ENCODE measurements around the gene CALN1.

CALN1 gene

DNA sequence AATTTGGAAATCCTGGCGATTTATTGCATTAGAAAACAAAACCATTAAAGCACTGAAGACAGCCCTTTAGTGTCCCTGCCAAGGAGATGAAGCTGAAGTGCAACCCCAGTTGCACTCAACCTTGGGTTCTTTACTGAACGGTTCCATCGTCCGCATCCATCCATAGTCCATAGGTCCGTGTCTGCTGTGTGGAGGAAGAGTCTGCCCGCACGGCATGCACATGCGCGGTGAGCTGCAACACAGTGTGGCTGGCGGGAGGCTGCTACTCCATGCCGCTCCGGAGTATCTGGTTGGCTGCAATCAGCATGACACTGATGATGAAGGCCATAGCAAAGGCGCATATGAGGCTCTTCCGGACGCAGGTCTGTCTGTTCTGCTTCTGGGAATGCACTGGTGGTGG lies 624.6 kb downstream of the CALN1 start:
- no peak for DNase-seq (ENCODE audit: low read depth)

DNA sequence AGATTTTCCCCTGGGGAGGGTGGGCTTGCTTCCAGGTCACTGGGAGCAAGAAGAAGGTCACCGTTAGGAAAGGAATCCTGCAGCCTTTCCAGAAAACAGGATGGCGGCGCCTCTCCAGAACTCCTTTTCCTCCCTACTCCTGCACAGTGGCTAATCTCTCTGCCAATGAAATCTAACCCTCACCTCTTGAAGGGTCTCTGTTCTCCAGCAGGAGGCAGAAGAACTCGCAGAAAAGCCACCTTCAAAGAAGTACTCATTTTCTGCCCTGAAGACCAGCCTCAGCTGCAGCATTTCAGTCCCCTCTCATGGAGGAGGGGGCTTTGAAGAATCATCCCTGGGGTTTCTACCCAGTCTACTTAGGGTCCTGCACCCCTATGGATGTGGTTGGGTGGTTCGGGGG lies 626.9 kb downstream of the CALN1 start:
- no peak for DNase-seq (ENCODE audit: low read depth)

DNA sequence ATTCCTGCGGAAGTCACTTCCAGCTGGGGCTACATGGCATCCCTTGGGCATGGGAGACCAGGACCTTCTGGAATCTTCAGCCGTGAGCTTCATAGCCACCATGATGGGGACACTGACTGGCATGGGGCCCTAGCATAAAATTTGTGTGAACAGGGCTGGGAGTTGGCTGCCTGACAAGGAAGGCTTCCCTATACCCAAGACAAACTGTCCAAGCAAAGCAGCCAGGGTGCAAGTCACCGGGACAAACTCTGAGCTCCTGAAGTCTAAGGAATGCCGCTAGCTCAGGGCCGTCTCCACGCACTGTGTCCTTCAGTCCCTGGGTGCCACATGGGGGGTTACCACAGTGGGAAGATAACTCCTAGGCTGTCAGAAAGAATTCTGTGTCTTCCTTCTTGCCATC lies 627.4 kb downstream of the CALN1 start:
- DNase-seq (ENCODE audit: low read depth): no peak

DNA sequence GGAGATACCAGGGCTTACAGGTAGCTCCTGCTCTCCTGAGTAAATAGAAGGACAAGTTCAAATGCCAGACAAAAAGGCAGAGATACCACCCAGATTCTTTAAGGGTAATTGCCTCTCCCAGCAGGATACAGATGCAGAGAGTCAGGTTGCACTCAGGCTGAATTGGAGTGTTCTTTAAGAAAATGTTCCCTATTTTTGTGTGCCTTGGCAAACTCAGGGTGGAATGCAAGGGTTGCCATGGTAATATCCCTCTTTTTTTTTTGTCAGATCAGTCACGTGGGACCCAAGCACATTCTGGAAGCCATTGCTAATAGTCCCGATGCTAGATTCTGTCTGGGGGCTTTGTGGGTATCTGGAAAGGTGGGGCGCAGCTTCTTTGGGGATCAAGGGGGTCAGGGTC lies 628.0 kb downstream of the CALN1 start:
- DNase-seq (ENCODE audit: low read depth): no peak

DNA sequence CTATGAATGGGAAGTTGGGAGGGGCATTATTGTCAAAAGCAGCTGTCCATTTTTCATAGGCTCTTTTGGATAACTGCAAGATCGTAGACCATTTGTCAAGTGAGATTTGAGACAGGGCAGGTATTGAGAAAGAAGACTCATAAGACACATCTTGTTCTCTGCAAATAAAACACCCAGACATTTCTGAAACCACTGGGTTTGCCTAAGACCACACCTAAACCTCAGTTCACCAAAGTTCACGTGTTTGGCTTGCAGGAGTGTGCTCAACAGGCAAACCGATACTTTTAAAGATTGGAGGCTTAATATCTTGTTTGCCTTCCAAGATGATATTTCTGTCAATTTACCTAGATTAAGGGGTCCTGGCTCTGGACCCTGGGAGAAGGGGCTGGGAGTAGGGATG lies 628.4 kb downstream of the CALN1 start:
- no peak for DNase-seq (ENCODE audit: low read depth)

DNA sequence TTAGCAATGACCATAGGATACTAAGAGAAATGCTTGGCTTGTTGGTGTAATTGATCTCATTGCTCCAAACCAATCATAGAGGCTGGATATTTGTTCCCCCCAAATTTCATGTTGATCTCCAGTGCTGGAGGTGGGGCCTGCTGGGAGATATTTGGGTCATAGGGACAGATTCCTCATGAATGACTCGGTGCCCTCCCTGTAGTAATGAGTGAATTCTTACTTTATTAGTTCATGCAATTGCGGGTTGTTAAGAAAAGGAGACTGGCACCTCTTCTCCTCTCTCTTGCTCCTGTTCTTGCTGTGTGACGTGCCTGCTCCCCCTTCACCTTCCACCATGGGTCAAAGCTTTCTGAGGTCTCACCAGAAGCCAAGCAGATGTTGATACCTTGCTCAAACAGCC lies 630.1 kb downstream of the CALN1 start:
- DNase-seq (ENCODE audit: low read depth): no peak

DNA sequence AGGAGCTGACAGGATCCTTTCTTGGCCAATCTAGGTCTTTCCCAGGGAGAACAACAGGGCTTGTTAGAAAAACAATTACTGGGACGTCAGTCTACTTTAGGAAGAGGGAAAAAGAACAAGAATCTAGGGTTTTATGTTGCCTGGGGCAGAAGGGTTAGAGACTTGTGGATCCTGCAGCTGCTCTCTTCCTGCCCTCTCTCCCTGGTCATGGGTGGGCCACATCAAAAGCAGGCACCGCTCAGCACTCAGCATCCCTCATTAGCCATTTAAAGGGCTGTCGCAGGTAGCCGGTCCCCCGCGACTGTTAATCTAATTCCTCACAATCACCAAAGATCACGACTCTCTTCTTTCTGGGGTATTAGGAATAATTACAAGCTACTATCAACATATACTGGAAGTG lies 631.9 kb downstream of the CALN1 start:
- DNase-seq (ENCODE audit: low read depth): no peak

DNA sequence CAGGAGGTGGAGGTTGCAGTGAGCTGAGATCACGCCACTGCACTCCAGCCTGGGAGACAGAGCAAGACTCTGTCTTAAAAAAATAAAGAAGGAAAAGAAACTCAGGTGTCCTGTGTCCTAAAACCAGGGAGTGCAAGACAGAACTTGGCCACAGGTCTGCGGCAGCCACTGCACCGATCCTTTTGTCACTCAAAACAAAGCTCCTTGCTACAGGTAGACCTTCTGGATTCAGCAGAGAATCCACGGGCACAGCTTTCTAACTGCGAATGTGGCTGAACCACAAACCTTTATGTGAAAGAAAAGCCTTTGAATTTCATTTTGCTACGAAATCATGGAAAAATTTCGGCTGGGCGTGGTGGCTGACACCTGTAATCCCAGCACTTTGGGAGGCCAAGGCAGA lies 634.9 kb downstream of the CALN1 start:
- DNase-seq (ENCODE audit: low read depth): no peak

DNA sequence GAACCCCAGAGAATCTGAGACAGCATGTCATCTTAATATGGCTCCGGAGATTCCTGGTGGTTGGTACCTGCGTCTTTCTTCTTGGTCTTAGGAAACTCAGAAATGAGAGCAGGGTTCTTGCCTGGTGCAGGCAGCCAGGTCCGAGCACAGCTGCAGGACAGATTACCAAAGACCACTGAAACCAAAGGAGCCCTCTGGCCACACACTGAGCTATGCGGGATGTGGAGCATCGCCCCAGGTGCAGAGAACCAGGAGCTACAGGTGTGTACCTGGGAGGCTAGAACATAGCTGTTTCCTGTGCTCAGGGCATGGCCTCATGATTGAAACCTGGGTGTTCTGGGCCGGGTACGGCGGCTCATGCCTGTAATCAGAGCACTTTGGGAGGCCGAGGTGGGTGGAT lies 635.4 kb downstream of the CALN1 start:
- no peak for DNase-seq (ENCODE audit: low read depth)

DNA sequence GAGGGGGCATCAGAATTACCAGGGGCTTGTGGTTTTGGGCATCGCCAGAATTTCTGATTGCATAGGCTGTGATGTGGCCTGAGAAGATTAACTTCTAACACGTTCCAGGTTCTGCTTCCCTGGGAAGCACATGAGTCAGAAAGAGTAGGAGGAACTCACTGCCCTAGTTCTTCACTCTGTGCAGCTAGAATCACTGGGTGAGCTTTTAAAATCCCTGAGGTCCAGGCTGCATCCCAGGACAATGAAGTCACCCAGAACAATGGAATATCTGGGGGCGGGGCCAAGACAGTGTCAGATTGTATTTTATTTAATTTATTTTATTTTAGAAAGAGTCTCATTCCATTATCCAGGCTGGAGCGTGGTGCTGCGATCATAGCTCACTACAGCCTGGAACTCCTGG lies 636.5 kb downstream of the CALN1 start:
- DNase-seq (ENCODE audit: low read depth): no peak

DNA sequence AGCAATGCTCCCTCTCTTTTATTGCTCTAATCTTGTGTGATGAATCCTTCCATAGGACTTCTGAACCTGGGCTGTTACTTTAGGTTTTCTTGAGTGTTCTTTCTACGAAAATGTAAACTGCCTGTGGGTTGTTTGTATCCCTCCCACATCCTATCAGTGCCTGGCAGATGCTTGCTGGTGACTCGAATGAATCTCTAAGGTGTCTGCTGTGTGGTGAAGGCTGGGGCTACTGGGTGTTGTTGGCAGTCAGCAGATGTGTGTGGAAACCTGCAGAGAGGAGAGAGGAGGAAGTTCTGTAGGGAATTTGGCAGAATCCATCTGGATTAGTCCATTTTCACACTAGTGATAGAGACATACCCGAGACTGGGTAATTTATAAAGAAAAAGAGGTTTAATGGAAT lies 639.4 kb downstream of the CALN1 start:
- DNase-seq (ENCODE audit: low read depth): no peak

DNA sequence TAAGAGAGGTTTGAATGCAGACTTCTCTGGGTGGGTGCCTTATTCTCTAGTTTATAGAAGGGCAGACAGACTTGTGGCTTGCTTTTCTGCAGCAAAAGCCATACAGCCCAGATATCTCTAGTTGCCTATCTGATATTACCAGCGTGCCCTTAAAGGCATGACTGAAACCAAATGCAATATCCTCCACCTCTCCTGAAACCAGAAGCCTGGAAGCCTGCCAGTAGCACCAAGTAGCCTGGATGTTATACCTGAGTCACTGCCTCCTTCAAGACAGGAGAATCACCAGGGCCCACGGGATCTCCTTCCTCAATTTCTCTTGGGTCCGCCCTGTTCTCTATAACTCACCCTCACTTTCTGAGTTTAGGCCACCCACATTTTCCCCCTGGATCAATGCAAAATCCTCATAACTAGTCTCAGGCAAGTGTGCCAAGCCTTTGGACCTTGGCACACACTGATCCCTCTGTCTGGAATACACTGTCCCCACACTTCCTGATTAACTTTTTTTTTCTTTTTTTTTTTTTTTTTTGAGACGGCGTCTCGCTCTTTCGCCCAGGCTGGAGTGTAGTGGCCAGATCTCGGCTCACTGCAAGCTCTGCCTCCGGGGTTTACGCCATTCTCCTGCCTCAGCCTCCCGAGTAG lies 641.8 kb downstream of the CALN1 start:
- no peak for DNase-seq (ENCODE audit: low read depth)

DNA sequence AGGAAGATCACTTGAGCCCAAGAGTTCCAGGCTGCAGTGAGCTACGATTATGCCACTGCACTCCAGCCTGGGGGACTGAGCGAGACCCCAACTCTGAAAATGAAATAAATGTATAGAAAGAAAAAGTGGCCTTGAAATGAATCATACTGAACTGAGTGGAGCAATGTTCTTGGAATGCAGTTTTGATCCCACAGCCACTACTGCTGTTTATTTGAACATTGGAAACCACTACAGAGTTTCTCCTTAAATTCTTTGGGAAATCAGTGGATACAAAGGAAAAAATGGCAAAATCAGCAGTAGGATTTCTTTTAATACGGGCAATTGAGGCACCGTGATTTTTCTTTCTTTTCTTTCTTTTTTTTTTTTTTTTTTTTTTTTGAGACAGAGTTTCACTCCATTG lies 642.8 kb downstream of the CALN1 start:
- no peak for DNase-seq (ENCODE audit: low read depth)

DNA sequence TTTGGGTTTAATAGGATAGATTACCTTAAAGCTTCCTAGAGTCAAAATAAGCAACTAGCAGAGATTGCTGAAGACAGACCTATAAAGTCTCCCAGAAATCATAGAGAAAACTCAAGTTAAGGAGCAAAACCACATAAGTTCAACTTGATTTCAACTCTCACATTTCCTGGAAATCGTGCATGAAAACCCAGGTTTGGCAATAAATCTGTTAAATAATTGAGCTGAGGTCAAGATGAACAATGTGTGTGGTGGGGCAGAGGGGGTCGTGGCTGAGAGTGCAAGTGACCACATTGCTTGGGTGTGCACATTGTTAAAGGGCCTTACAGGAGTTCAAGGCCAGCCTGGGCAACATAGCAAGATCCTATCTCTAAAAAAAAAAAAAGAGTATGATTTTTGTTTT lies 643.7 kb downstream of the CALN1 start:
- DNase-seq (ENCODE audit: low read depth): no peak

DNA sequence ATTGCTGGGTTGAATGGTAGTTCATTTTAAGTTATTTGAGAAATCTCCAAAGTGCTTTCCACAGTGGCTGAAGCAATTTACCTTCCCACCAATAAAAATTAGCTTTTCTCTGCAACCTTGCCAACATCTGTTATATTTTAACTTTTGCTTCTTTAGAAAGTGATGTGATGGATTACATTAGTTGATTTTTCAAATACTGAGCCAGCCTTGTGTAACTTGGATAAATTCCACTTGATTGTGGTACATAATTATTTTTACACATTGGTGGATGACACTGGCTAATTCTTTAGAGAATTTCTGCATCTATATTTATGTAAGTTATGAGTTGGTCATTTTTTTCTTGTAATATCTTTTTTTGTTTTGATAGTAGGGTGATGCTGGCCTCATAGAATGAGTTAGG lies 646.1 kb downstream of the CALN1 start:
- DNase-seq (ENCODE audit: low read depth): no peak

DNA sequence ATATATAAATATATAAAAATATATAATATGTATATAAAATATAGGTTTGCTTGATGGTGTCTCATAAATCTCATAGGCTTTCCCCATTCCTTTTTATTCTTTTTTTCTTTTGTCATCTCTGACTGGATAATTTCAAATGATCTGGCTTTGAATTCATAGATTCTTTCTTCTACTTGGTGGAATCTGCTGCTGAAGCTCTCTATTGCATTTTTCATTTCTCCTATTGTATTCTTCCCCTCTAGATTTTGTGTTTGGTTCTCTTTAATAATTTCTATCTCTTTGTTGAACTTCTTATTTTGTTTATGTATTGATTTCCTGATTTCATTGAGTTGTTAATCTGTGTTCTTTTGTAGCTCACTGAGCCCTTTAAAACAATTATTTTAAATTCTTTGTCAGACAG lies 650.8 kb downstream of the CALN1 start:
- no peak for DNase-seq (ENCODE audit: low read depth)

DNA sequence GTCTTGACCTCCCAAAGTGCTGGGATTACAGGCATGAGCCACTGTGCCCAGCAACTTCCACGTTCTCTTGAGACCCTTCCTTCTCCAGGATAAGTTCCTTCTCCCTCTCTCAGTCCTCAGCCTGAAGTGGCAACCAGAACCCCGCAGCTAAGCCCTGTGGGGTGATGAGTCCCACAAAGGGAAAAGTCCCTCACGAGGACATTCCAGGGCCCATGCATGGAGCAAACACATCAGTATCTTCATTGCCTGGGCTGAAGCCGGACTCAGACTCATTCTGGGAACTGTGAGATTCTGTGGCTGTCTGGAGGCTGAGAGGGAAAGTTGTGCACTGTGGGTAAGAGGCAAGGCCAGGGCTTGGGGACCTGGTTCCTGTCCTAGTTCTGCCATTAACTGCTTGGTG lies 657.3 kb downstream of the CALN1 start:
- DNase-seq (ENCODE audit: low read depth): no peak

DNA sequence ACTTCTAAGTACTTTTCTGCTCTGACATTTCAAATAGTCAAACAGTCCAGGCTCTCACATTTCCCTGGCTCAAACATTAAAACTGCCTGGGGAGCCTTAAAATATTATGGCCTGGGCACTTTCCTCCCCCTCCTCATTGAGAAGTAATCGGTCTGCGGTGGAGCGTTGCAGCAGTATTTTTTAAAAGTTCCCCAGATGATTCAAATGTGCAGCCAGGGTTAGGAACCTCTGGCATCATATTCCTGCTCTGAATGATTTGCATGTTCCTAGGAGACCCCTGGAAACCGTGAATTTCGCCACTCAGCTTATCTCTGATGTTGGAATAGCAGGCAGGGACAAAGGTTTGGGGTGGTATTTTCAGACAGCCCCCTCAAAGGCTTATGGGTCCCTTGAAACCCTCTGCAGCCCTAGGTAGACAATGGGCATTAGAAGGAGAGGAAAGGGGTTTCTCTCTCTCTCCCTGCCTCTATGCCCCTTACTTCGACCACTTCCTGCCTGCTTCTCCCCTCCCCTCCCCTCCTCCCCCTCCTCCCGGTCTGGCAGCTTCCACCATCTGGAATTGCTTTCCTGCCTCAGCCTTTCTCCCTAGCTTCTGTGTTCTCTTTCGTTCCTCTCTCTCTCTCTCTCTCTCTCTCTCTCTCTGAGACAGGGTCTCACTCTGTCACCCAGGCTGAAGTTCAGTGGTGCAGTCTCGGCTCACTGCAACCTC lies 658.0 kb downstream of the CALN1 start:
- DNase-seq (ENCODE audit: low read depth): no peak

DNA sequence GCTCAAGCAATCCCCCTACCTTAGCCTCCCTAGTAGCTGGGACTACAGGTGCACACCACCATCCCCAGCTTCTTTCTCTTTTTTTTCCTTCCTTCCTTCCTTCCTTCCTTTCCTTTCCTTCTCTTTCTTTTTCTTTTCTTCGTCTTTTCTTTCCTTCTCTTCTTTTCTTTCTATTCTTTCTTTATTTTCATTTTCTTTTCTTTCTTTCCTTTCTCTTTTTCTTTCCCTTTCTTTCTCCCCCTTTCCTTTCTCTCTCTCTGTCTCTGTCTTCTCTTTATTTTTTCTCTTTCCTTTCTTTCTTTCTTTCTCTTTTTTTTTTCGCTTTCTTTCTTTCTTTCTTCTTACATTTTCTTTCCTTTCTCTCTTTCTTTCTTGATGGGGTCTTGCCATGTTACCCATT lies 658.9 kb downstream of the CALN1 start:
- no peak for DNase-seq (ENCODE audit: low read depth)

DNA sequence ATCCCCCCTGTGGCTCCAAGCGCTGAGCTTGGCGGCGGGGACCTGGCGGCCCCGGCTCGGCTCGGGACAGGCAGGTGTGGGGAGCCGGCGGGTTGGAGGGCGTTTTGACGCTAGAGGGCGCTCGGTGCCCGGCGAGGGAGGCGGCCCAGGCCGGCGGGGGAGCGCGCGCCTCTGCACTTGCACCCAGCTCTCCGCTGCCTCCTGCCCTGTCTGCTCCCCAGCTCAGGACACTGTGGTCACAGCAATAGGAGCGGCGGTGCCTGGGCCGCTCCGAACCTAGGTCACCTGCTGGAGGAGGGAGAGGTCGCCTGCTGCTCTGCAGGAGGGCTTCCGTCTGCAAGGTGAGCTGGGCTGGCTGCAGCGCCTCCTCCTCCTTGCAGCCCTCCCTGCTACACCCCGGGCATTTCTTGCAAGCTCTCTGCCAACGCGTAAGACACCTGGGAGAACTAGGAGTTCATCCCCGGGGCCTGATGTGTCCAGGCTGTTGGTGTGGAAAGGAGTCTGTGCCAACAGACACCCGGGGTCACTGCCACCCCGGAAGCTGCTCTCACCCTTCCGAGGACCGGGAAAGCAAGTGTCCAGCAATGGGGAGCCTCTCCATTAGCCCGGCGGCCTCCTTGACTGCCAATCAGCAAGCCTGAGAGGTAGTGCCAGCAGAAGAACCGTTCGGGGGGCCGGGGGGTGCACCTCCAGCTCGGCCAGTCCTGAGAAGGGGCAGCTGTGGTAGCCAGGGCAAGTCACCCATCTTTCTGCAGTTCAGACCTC lies 659.8 kb downstream of the CALN1 start:
- DNase-seq (ENCODE audit: low read depth): no peak

DNA sequence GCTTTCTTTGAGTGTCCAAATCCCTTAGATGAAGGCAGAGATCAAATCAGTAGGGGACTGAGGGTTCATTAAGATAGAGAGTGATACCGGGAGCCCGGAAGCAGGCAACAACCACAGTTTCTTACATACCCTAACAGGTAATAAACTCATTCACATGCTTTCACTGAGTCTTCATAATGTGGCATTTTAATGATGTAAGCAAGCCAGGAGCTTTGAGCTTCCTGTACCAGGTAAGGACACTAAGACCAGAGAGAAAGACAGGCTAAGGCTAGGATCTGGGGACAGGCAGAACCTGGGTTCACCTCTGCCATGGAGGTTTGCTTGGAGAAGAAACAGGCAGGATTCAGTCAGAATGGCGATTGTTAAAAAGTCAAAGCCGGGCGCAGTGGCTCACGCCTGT lies 661.8 kb downstream of the CALN1 start:
- DNase-seq (ENCODE audit: low read depth): no peak

DNA sequence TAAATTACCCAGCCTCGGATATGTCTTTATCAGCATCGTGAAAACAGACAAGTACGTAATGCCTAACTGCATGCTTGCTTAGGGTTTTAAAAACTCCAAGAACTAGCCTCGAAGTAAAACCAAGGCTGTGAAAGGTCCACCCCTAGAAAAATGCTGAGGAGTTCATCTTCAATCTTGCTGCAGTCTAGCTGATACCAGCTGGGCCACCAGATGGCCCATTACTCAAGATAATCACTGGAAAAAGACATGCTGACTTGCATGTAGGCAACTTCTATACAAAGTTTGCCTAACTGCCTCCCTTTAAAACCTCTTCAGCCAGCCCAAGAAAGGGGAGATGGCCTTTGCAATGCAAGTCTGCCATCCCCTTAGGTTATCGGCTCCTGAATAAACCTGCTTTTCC lies 666.1 kb downstream of the CALN1 start:
- DNase-seq (ENCODE audit: low read depth): no peak

DNA sequence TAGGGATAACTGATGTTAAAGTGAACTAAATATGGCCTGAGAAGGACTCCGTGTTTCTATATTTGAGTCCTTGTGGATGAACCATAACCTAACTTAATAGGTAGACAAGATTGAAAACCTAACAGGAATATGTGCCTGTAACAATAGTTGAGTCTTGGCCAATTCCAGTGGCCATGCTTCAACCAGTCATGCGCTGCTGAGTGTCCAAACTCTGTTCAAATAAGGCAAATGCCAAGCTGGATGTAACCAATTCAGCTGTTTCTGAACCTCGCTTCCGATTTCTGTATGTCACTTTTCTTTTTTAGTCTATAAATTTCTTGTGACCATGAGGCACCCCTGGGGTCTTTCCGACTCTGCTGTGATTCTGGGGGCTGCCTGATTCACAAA lies 672.0 kb downstream of the CALN1 start:
- DNase-seq (ENCODE audit: low read depth): no peak
